Measurements from ENCODE around the gene PRIMA1. TPM values are rescaled to one million over a fixed set of nuclear protein-coding genes. Genes with fewer than 3 reads are reported as not detected.

Gene PRIMA1
- total RNA-seq, 4 donors from 2014 or later, result 21.1 to 46.8 (median 35.3) TPM

DNA sequence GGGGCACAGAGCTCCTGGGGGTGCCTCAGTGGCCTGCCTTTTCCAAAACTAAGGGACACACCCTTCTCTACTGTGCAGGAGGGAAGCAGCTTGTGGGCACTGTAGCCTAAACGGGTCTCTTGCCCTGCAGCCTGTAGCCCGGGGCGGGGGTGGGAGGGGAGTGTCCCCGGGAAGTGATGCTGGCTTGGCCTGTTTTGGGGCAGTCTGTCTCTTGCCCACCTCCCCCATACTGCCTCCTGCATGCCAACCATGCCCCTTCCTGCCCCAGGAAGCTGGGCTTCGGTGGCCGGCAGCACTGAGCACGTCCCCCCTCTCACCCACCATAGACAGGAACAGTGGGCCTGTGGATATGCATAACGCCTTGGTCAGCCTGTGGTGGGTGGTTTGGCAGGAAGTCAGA, 43.4 kb downstream of the PRIMA1 start:
- H3K4me3 ChIP-seq, result no peak overlapping the region
- H3K27me3 ChIP-seq, result no peaks in the 10 kb centered on the region
- no peaks in the 10 kb centered on the region for H3K36me3 ChIP-seq
- H3K27ac ChIP-seq, result peak overlapping the region; percentile 57 to 92 (median 72)
- peaks cover 0 to 91% (median 59%) of the 10 kb centered on the region in 4 donors for H3K4me1 ChIP-seq
- no peak for DNase-seq (ENCODE audit: low spot score in 2 of 2)
- TF ChIP-seq EP300 (IDR thresholded peaks at IDR 0.05), result no peak
- no peak for TF ChIP-seq POLR2A (IDR thresholded peaks at IDR 0.05)
- no peak for TF ChIP-seq CTCF (IDR thresholded peaks at IDR 0.05)
- H3K9me3 ChIP-seq, result no peaks in the 10 kb centered on the region
- 33 to 40% methylated on average over 1 to 8 of the region's 8 CpGs for WGBS, 2 donors

- no peak for TF ChIP-seq POLR2A (IDR thresholded peaks at IDR 0.05)
- no peak for TF ChIP-seq EP300 (IDR thresholded peaks at IDR 0.05)
- no peak for TF ChIP-seq CTCF (IDR thresholded peaks at IDR 0.05)
- H3K36me3 ChIP-seq, result no peaks in the 10 kb centered on the region
- no peaks in the 10 kb centered on the region for H3K27me3 ChIP-seq
- no peak overlapping the region for H3K4me3 ChIP-seq
- WGBS, 2 donors, result 57 to 60% methylated on average over 11 to 14 of the region's 14 CpGs
- peaks cover 0 to 84% (median 53%) of the 10 kb centered on the region in 4 donors for H3K4me1 ChIP-seq
- no peak for DNase-seq (ENCODE audit: low spot score in 2 of 2)
- H3K9me3 ChIP-seq, result no peaks in the 10 kb centered on the region
- peak overlapping the region; percentile 23 to 92 (median 72) for H3K27ac ChIP-seq
Measured at GRCh38 chr14:93744176-93744575, 44.1 kb downstream of the PRIMA1 start.

GRCh38 chr14:93743270-93744060, 44.8 kb downstream of the PRIMA1 start:
- 56 to 63% methylated on average over 25 of the region's 26 CpGs for WGBS, 2 donors
- H3K9me3 ChIP-seq, result no peaks in the 10 kb centered on the region
- peaks cover 0 to 84% (median 51%) of the 10 kb centered on the region in 4 donors for H3K4me1 ChIP-seq
- H3K4me3 ChIP-seq, result no peak overlapping the region
- no peak for DNase-seq (ENCODE audit: low spot score in 2 of 2)
- H3K27me3 ChIP-seq, result no peaks in the 10 kb centered on the region
- H3K27ac ChIP-seq, result peak overlapping the region; percentile 23 to 92 (median 56)
- no peaks in the 10 kb centered on the region for H3K36me3 ChIP-seq
- TF ChIP-seq CTCF (IDR thresholded peaks at IDR 0.05) (no peak), EP300 (IDR thresholded peaks at IDR 0.05) (no peak), POLR2A (IDR thresholded peaks at IDR 0.05) (no peak)

GRCh38 chr14:93742761-93743160, 45.5 kb downstream of the PRIMA1 start:
- no peaks in the 10 kb centered on the region for H3K9me3 ChIP-seq
- peak overlapping the region in 3 of 4 donors; percentile 36 to 92 (median 76) for H3K27ac ChIP-seq
- peaks cover 0 to 83% (median 47%) of the 10 kb centered on the region in 4 donors for H3K4me1 ChIP-seq
- 37 to 59% methylated on average over 8 of the region's 8 CpGs for WGBS, 2 donors
- no peak overlapping the region for H3K4me3 ChIP-seq
- H3K36me3 ChIP-seq, result no peaks in the 10 kb centered on the region
- H3K27me3 ChIP-seq, result no peaks in the 10 kb centered on the region
- DNase-seq (ENCODE audit: low spot score in 2 of 2), result no peak
- TF ChIP-seq CTCF (IDR thresholded peaks at IDR 0.05), result no peak
- no peak for TF ChIP-seq POLR2A (IDR thresholded peaks at IDR 0.05)
- TF ChIP-seq EP300 (IDR thresholded peaks at IDR 0.05), result no peak

DNA sequence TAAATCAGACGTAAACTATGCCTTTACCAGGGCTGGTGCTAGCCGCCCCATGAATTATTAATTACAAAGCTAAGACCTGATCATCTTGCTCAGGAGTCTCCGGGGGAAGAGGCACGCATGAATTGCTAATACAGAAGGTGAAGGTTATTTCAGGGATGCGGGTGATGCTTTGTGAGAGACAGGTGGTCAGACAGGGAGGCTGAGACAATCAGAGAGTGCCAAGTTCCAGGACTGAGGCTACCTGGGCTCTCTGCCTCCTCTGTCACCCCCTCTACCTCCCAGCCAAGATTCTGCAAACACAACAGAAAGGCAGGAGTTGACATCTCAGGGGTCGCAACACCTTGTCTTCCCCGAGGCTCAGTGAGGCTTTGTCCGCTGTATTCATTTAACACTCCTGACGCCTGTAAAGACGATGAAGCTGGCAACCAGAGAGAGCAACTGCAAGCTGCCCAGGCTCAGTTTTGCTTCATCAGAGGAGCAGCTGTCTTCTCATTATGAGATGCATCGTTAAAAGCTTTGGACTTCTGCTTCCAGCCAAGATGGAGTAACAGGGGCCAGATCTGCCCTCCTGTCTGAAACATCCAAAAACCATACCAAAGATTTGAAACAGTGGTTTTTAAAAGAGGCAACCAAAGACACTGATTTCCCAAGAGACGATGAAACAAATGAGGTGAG, 46.6 kb downstream of the PRIMA1 start:
- Histone ChIP-seq H3K27ac (peak overlapping the region in 2 of 4 donors; percentile 76 to 92), H3K9me3 (no peaks in the 10 kb centered on the region), H3K27me3 (no peaks in the 10 kb centered on the region), H3K4me3 (no peak overlapping the region), H3K4me1 (peaks cover 0 to 83% (median 37%) of the 10 kb centered on the region in 4 donors), H3K36me3 (no peaks in the 10 kb centered on the region)
- TF ChIP-seq CTCF (IDR thresholded peaks at IDR 0.05), result no peak
- no peak for TF ChIP-seq POLR2A (IDR thresholded peaks at IDR 0.05)
- TF ChIP-seq EP300 (IDR thresholded peaks at IDR 0.05), result no peak
- 78 to 80% methylated on average over 12 of the region's 12 CpGs for WGBS, 2 donors
- DNase-seq (ENCODE audit: low spot score in 2 of 2), result no peak

All from tibial nerve (tissue), 4 donors.